Osteocyte (in vitro differentiated cells): Measurements from ENCODE around the gene DUSP6. TPM values are rescaled to one million over a fixed set of nuclear protein-coding genes. Genes with fewer than 3 reads are reported as not detected.

Experiments
- DNase-seq: peaks from one replicate; pipeline ENCODE4 v3.0.0; 2021; ENCODE audit warnings: mixed read lengths; ENCODE audit not compliant: unreplicated experiment; ENCODE audit errors: extremely low spot score
- H3K27ac Mint-ChIP-seq: one replicate; pipeline ENCODE4 v1.8.0; 2021; ENCODE audit warnings: mild to moderate bottlenecking, mixed read lengths; ENCODE audit not compliant: unreplicated experiment
- H3K27me3 Mint-ChIP-seq: one replicate; pipeline ENCODE4 v1.8.0; 2021; ENCODE audit warnings: mixed read lengths; ENCODE audit not compliant: unreplicated experiment
- H3K36me3 Mint-ChIP-seq: one replicate; pipeline ENCODE4 v1.8.0; 2021; ENCODE audit warnings: mixed read lengths; ENCODE audit not compliant: unreplicated experiment
- H3K4me1 Mint-ChIP-seq: one replicate; pipeline ENCODE4 v1.8.0; 2021; ENCODE audit warnings: mixed read lengths; ENCODE audit not compliant: unreplicated experiment
- H3K4me3 Mint-ChIP-seq: one replicate; pipeline ENCODE4 v1.8.0; 2021; ENCODE audit warnings: mild to moderate bottlenecking, moderate library complexity, mixed read lengths; ENCODE audit not compliant: unreplicated experiment
- H3K9me3 Mint-ChIP-seq: one replicate; pipeline ENCODE4 v1.8.0; 2021; ENCODE audit warnings: mixed read lengths; ENCODE audit not compliant: unreplicated experiment
- total RNA-seq: library from RNA; stranded (reverse); gene quantifications from 2 replicates; pipeline ENCODE4 v1.2.1, GENCODE V29; 2021
- TF ChIP-seq, protein P1 (sequence below): fragments of 200-600 bp; sonication (generic); IDR thresholded peaks from 2 replicates; pipeline ENCODE4 v1.5.0; 2021; ENCODE audit warnings: antibody characterized with exemption, mild to moderate bottlenecking, moderate library complexity

DUSP6 gene
- total RNA-seq, 1 donor from 2014 or later, result 55.1 TPM

DNA sequence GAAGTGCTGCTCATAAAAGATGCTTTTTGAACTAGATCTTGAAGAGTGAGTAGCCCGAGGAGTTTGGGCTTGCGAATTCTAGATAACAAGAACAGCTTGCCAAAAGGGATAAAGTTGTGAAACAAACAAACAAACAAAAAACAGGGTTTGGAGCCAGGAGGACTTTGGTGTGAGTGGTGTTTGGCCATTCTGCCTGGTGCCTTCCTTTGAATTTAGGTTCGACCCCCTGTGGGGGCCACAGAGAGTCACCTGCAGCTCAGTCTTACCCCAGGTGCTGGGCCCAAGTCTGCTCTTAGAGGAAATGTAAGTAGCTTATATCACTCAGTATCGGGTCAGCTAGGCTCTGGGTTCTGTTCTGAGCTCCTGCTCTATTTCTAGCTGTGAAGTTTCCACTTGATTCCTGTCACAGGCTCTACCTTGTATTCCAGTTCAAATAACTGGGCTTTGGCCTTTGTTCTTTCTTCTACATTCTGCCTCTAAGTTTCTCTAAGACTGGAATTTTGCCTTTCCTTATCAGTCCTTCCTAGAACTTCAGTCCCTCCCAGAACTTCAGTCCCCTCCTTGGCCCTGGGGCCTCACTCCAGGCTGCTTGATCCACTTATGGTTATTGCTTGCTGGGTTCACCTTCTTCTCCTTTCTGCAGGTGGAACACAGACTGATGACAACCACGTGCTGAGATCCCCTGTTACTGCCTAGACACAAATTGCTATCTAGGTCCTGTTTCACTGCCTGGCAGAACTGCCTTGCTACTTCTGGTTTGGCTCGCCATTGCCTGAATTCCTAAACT is 20.5 kb upstream of the DUSP6 start:
- Mint-ChIP-seq H3K4me3 (no peak overlapping the region), H3K9me3 (no peaks in the 10 kb centered on the region), H3K4me1 (peaks cover 49% of the 10 kb centered on the region), H3K36me3 (peaks cover 9% of the 10 kb centered on the region), H3K27me3 (no peaks in the 10 kb centered on the region), H3K27ac (peak overlapping the region; percentile 88)
- DNase-seq, result no peak
- TF ChIP-seq, protein P1, sequence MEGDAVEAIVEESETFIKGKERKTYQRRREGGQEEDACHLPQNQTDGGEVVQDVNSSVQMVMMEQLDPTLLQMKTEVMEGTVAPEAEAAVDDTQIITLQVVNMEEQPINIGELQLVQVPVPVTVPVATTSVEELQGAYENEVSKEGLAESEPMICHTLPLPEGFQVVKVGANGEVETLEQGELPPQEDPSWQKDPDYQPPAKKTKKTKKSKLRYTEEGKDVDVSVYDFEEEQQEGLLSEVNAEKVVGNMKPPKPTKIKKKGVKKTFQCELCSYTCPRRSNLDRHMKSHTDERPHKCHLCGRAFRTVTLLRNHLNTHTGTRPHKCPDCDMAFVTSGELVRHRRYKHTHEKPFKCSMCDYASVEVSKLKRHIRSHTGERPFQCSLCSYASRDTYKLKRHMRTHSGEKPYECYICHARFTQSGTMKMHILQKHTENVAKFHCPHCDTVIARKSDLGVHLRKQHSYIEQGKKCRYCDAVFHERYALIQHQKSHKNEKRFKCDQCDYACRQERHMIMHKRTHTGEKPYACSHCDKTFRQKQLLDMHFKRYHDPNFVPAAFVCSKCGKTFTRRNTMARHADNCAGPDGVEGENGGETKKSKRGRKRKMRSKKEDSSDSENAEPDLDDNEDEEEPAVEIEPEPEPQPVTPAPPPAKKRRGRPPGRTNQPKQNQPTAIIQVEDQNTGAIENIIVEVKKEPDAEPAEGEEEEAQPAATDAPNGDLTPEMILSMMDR, result no peak

DNA sequence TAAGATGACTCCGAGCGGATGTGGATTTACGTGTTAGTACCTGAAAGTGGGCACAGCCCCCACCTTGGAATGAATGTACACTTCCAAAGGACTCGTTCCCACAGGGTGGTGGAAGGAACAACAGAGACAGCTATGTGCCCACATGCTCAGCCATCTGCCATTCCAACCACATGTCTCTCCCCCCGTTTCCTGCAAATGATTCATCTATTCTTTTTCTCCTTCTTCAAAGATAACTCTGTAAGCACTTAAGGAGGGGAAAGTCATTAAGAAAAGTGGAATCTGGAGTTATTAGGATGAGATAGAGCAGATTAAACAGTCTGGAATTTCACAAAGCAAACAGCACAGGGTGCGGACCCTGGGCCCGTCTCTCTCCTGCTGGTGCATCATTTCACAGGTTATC is 18.5 kb upstream of the DUSP6 start:
- DNase-seq, result no peak
- no peak overlapping the region for H3K4me3 Mint-ChIP-seq
- no peak overlapping the region for H3K27ac Mint-ChIP-seq
- peaks cover 10% of the 10 kb centered on the region for H3K36me3 Mint-ChIP-seq
- H3K9me3 Mint-ChIP-seq, result no peaks in the 10 kb centered on the region
- TF ChIP-seq, protein P1, result no peak
- peaks cover 48% of the 10 kb centered on the region for H3K4me1 Mint-ChIP-seq
- no peaks in the 10 kb centered on the region for H3K27me3 Mint-ChIP-seq

DNA sequence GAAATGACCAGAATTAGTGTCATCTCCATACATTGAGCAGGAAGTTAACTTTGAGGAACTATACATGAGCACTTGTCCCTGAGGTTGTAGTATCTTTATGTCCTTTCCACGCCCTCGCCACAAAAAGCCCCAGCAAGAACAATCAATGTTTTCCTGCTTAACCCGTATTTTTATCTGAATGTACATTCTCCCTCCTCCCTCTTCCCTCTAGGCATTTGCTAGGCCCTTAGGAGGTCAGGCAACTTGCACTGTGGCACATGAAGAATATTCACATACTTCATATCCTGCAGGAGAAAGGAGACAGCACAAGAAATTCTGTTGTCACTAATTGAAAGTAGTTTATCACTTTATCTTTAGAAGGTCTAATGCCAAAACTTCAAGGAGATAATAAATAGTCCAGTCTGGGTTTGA is 18.1 kb upstream of the DUSP6 start:
- Mint-ChIP-seq H3K27me3 (no peaks in the 10 kb centered on the region), H3K4me1 (peaks cover 46% of the 10 kb centered on the region), H3K36me3 (peaks cover 10% of the 10 kb centered on the region), H3K27ac (no peak overlapping the region), H3K4me3 (no peak overlapping the region), H3K9me3 (no peaks in the 10 kb centered on the region)
- no peak for DNase-seq
- TF ChIP-seq, protein P1, result no peak

DNA sequence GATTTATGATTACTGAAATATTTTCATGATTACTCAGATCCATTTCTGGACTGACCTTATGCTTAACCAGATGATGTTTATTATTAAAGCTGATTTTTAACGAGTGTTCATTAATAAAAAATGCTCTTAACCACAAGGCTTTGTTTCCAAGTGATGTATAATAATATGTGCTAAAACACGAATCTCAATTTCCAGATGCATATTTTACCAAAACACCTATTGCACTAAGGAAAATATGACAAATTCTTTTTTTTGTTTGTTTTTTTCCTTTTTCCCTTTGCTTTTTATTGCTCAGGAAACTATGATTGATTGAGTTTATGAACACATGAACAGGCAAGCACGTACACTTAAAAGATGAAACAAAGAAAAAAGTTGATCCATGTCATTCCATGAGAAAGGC is 16.9 kb upstream of the DUSP6 start:
- H3K9me3 Mint-ChIP-seq, result no peaks in the 10 kb centered on the region
- no peaks in the 10 kb centered on the region for H3K27me3 Mint-ChIP-seq
- DNase-seq, result no peak
- H3K27ac Mint-ChIP-seq, result no peak overlapping the region
- peaks cover 42% of the 10 kb centered on the region for H3K4me1 Mint-ChIP-seq
- TF ChIP-seq, protein P1, result no peak
- H3K36me3 Mint-ChIP-seq, result peaks cover 10% of the 10 kb centered on the region
- H3K4me3 Mint-ChIP-seq, result no peak overlapping the region

DNA sequence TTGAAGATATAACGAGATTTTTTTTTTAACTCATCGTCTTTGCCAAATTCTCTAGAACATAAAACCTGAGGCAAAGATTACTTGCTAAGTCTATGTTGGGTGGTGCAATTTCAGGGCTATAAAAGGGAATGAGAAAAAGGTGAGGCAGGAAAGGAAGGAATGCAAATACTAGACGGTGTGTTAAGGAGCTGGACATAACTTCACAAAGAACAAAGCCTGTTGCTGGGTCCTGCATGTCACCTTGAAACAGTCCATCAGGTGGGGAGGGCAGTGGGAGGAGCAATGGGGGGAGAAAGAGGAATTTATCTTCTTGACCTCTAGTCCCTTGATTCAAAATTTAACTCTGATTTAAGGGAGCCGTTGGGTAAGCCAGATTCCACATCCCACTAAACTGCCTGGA is 16.1 kb upstream of the DUSP6 start:
- TF ChIP-seq, protein P1, result no peak
- Mint-ChIP-seq H3K36me3 (peaks cover 10% of the 10 kb centered on the region), H3K27ac (no peak overlapping the region), H3K4me3 (no peak overlapping the region), H3K27me3 (no peaks in the 10 kb centered on the region), H3K4me1 (peaks cover 34% of the 10 kb centered on the region), H3K9me3 (no peaks in the 10 kb centered on the region)
- no peak for DNase-seq
